ENCODE data around the gene QDPR.

GRCh38 chr4:17510582-17510981, 1.3 kb downstream of the QDPR start:
- TF ChIP-seq, protein P1, sequence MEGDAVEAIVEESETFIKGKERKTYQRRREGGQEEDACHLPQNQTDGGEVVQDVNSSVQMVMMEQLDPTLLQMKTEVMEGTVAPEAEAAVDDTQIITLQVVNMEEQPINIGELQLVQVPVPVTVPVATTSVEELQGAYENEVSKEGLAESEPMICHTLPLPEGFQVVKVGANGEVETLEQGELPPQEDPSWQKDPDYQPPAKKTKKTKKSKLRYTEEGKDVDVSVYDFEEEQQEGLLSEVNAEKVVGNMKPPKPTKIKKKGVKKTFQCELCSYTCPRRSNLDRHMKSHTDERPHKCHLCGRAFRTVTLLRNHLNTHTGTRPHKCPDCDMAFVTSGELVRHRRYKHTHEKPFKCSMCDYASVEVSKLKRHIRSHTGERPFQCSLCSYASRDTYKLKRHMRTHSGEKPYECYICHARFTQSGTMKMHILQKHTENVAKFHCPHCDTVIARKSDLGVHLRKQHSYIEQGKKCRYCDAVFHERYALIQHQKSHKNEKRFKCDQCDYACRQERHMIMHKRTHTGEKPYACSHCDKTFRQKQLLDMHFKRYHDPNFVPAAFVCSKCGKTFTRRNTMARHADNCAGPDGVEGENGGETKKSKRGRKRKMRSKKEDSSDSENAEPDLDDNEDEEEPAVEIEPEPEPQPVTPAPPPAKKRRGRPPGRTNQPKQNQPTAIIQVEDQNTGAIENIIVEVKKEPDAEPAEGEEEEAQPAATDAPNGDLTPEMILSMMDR (IDR thresholded peaks at IDR 0.05): no peak
- TF ChIP-seq POLR2A (IDR thresholded peaks at IDR 0.05): no peak
